NCI-H128 (cell line): ENCODE data around the gene ADCYAP1R1.

Experiments used
- DNase-seq: peaks from one replicate; lab custom pipeline; 2025; ENCODE audit not compliant: unreplicated experiment; lab: John Stamatoyannopoulos, UW

Gene ADCYAP1R1

GRCh38 chr7:31104361-31105255 is 52.5 kb downstream of the ADCYAP1R1 start:
- no peak for DNase-seq

GRCh38 chr7:31105256-31105950 is 53.3 kb downstream of the ADCYAP1R1 start:
- DNase-seq: no peak

GRCh38 chr7:31106303-31107105 is 54.4 kb downstream of the ADCYAP1R1 start:
- DNase-seq: no peak

- DNase-seq: no peak
Observed at GRCh38 chr7:31107106-31108090, 55.3 kb downstream of the ADCYAP1R1 start.

- no peak for DNase-seq
Observed at GRCh38 chr7:31108097-31108657, 56.1 kb downstream of the ADCYAP1R1 start.

- DNase-seq: no peak
Observed at GRCh38 chr7:31109751-31110150, 57.6 kb downstream of the ADCYAP1R1 start.

- DNase-seq: no peak
Observed at GRCh38 chr7:31110331-31111108, 58.4 kb downstream of the ADCYAP1R1 start.

GRCh38 chr7:31111109-31111451 is 59.0 kb downstream of the ADCYAP1R1 start:
- DNase-seq: no peak

- DNase-seq: no peak
Observed at GRCh38 chr7:31113660-31114059, 61.6 kb downstream of the ADCYAP1R1 start.

- no peak for DNase-seq
Observed at GRCh38 chr7:31114593-31115343, 62.7 kb downstream of the ADCYAP1R1 start.

GRCh38 chr7:31116615-31117014 is 64.5 kb downstream of the ADCYAP1R1 start:
- DNase-seq: no peak

GRCh38 chr7:31119249-31119648 is 67.1 kb downstream of the ADCYAP1R1 start:
- DNase-seq: no peak

- DNase-seq: no peak
Observed at GRCh38 chr7:31120800-31121513, 68.8 kb downstream of the ADCYAP1R1 start.

- no peak for DNase-seq
Observed at GRCh38 chr7:31121601-31122000, 69.5 kb downstream of the ADCYAP1R1 start.

- DNase-seq: no peak
Observed at GRCh38 chr7:31122649-31123058, 70.5 kb downstream of the ADCYAP1R1 start.

GRCh38 chr7:31123321-31123720 is 71.2 kb downstream of the ADCYAP1R1 start:
- DNase-seq: no peak

GRCh38 chr7:31123726-31124125 is 71.6 kb downstream of the ADCYAP1R1 start:
- no peak for DNase-seq

- DNase-seq: no peak
Observed at GRCh38 chr7:31125171-31125570, 73.1 kb downstream of the ADCYAP1R1 start.
